MM.1S (cell line): ENCODE results near the gene KCTD10.

Source experiments
- DNase-seq: peaks from one replicate; pipeline ENCODE4 v3.0.0-alpha.2; 2015
- H2AFZ ChIP-seq: fragments of 300-600 bp; sonication (generic); 2 replicates; pipeline ENCODE4 v1.6.0; 2016; ENCODE audit warnings: antibody characterized with exemption, low read length
- H3F3A ChIP-seq: fragments of 300-600 bp; sonication (generic); 2 replicates; pipeline ENCODE4 v1.6.1; 2016; ENCODE audit warnings: mild to moderate bottlenecking, antibody characterized with exemption, low read length, moderate library complexity, mixed read lengths; ENCODE audit not compliant: insufficient read depth
- H3K27ac ChIP-seq: fragments of 300-600 bp; sonication (generic); 2 replicates; pipeline ENCODE4 v1.5.1; 2016; ENCODE audit warnings: mild to moderate bottlenecking, low read length
- H3K27me3 ChIP-seq: fragments of 300-600 bp; sonication (generic); replicated peaks from 2 replicates; pipeline ENCODE4 v1.6.0; 2016; ENCODE audit warnings: low read length; ENCODE audit not compliant: insufficient read depth
- H3K36me3 ChIP-seq: fragments of 300-600 bp; sonication (generic); replicated peaks from 2 replicates; pipeline ENCODE4 v1.6.1; 2016; ENCODE audit warnings: mild to moderate bottlenecking, low read length, mixed read lengths; ENCODE audit not compliant: insufficient read depth
- H3K4me1 ChIP-seq: fragments of 300-600 bp; sonication (generic); 2 replicates; pipeline ENCODE4 v1.6.1; 2016; ENCODE audit warnings: low read length, mixed read lengths
- H3K4me2 ChIP-seq: fragments of 300-600 bp; sonication (generic); 2 replicates; pipeline ENCODE4 v1.6.0; 2016; ENCODE audit warnings: low read depth, low read length
- H3K4me3 ChIP-seq: fragments of 300-600 bp; sonication (generic); 2 replicates; pipeline ENCODE4 v1.5.1; 2016; ENCODE audit warnings: low read length, mixed read lengths
- H3K79me2 ChIP-seq: fragments of 300-600 bp; sonication (generic); 2 replicates; pipeline ENCODE4 v1.6.1; 2016; ENCODE audit warnings: mixed run types, low read length, mixed read lengths
- H3K9ac ChIP-seq: fragments of 300-600 bp; sonication (generic); 2 replicates; pipeline ENCODE4 v1.6.1; 2016; ENCODE audit warnings: low read length, mixed read lengths
- H3K9me2 ChIP-seq: fragments of 300-600 bp; sonication (generic); replicated peaks from 2 replicates; pipeline ENCODE4 v1.6.1; 2016; ENCODE audit warnings: mild to moderate bottlenecking, low read length, mixed read lengths; ENCODE audit not compliant: insufficient read depth
- H3K9me3 ChIP-seq: fragments of 300-600 bp; sonication (generic); replicated peaks from 2 replicates; pipeline ENCODE4 v1.6.1; 2016; ENCODE audit warnings: mild to moderate bottlenecking, low read length, mixed read lengths; ENCODE audit not compliant: insufficient read depth
- H4K20me1 ChIP-seq: fragments of 300-600 bp; sonication (generic); 2 replicates; pipeline ENCODE4 v1.6.1; 2016; ENCODE audit warnings: mild to moderate bottlenecking, low read length, moderate library complexity, mixed read lengths; ENCODE audit not compliant: insufficient read depth
- EZH2 ChIP-seq: fragments of 300-600 bp; sonication (generic); optimal IDR thresholded peaks from 2 replicates; pipeline ENCODE3; 2017; ENCODE audit warnings: low read depth, mild to moderate bottlenecking, antibody characterized with exemption, low read length, mixed read lengths
- EZH2phosphoT487 ChIP-seq: fragments of 300-600 bp; sonication (generic); IDR thresholded peaks from 2 replicates; pipeline ENCODE4 v1.6.1; 2018; ENCODE audit warnings: antibody characterized with exemption, low read length
- TF ChIP-seq, protein P1 (sequence below): fragments of 300-600 bp; sonication (generic); IDR thresholded peaks from 2 replicates; pipeline ENCODE4 v1.5.1; 2016; ENCODE audit warnings: antibody characterized with exemption, low read length, mixed read lengths

Gene KCTD10

DNA sequence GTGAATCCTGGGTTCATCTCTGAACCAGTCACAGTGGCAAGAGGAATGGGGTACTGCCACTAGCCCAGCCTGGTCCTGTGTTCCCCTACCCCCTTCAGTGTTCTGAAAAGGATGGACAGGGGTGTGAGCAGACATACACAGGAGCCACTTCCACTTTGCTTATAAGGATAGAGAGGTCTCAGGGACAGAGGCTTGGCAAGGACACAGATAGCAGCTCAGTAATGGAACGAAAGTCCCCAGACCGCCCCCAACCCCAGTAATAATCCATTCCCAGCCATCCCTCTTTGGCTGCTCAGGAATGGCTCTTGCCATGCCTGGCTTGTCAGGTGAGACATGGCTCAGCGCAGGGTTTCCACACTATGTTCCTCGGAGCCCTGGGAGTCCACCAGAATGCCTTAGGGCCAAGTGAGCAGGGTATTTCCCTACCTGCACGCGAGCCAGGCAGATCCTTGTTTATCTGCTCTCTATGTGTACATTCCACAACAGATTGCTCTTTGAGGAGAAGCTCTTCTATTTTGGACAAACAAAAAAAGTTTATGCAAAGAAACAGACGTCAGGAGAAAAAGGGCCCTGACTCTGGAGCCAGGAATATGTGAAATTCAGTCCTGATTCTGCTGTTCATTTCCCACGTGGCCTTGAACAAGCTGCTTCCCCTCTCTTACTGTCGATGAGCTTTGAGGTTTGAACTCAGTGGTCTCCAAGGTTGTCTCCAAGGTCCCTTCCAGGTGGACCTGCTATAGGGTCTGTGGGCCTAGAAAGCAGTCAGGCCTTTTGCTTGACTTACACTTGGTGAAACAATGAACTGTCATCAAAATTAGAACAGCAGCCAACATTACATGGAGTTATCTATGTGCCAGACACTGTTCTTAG lies 10.3 kb upstream of the KCTD10 start:
- H3K4me2 ChIP-seq = no peak overlapping the region
- H3K27me3 ChIP-seq = no peaks in the 10 kb centered on the region
- TF ChIP-seq EZH2 (no peak), EZH2phosphoT487 (no peak)
- TF ChIP-seq, protein P1, sequence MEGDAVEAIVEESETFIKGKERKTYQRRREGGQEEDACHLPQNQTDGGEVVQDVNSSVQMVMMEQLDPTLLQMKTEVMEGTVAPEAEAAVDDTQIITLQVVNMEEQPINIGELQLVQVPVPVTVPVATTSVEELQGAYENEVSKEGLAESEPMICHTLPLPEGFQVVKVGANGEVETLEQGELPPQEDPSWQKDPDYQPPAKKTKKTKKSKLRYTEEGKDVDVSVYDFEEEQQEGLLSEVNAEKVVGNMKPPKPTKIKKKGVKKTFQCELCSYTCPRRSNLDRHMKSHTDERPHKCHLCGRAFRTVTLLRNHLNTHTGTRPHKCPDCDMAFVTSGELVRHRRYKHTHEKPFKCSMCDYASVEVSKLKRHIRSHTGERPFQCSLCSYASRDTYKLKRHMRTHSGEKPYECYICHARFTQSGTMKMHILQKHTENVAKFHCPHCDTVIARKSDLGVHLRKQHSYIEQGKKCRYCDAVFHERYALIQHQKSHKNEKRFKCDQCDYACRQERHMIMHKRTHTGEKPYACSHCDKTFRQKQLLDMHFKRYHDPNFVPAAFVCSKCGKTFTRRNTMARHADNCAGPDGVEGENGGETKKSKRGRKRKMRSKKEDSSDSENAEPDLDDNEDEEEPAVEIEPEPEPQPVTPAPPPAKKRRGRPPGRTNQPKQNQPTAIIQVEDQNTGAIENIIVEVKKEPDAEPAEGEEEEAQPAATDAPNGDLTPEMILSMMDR = no peak
- DNase-seq = no peak
- H3K36me3 ChIP-seq = no peaks in the 10 kb centered on the region
- no peak overlapping the region for H3K27ac ChIP-seq
- no peaks in the 10 kb centered on the region for H3K9me2 ChIP-seq
- H2AFZ ChIP-seq = no peak overlapping the region
- H4K20me1 ChIP-seq = no peaks in the 10 kb centered on the region
- no peaks in the 10 kb centered on the region for H3F3A ChIP-seq
- H3K79me2 ChIP-seq = no peaks in the 10 kb centered on the region
- no peaks in the 10 kb centered on the region for H3K4me1 ChIP-seq
- no peak overlapping the region for H3K9ac ChIP-seq
- no peaks in the 10 kb centered on the region for H3K9me3 ChIP-seq
- no peak overlapping the region for H3K4me3 ChIP-seq

DNA sequence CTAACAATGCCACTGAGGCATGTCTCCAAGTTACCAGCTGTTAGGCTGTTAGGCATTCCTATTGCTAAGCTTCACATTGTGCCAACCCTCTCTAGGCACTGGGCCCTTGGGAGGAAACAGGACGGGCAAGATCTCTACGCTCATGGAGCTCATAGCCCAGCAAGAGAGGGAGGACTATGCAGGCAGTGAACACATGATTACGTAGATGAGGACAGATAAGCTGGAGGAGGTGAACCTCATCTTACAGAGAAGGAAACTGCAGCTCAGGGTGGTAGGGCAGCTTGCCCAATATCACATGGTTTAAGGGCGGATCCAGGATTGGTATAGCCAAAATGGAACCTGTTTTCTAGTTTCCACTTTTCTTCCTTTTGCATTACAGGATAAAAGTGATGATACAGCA lies 8.1 kb upstream of the KCTD10 start:
- H3K4me3 ChIP-seq = no peak overlapping the region
- no peaks in the 10 kb centered on the region for H3K4me1 ChIP-seq
- no peaks in the 10 kb centered on the region for H3K9me3 ChIP-seq
- no peaks in the 10 kb centered on the region for H3K9me2 ChIP-seq
- H3K36me3 ChIP-seq = no peaks in the 10 kb centered on the region
- peaks cover 6% of the 10 kb centered on the region; the same call in 1 of the 2 replicates for H3K79me2 ChIP-seq
- TF ChIP-seq, protein P1 = no peak
- TF ChIP-seq EZH2phosphoT487 (no peak), EZH2 (no peak)
- H3K27ac ChIP-seq = no peak overlapping the region
- DNase-seq = no peak
- H3K9ac ChIP-seq = no peak overlapping the region
- no peaks in the 10 kb centered on the region for H4K20me1 ChIP-seq
- no peaks in the 10 kb centered on the region for H3K27me3 ChIP-seq
- no peak overlapping the region for H3K4me2 ChIP-seq
- H3F3A ChIP-seq = no peaks in the 10 kb centered on the region
- H2AFZ ChIP-seq = no peak overlapping the region

DNA sequence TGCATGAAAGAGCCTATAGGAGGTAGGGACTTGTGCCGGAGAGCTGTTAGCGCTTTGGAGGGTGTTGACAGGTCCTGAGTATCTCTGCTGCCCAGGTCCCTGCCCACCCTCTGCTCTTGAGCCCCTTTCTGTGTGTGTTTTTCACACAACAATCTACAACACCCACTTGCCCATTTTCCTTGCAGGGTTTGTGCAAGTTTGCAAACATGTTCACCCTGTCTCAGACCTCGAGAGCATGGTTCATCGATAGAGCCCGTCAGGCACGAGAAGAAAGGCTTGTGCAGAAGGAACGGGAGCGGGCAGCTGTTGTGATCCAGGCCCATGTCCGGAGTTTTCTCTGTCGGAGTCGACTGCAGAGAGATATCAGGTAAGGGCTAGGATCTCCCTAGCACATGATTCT lies 6.2 kb upstream of the KCTD10 start:
- no peaks in the 10 kb centered on the region for H4K20me1 ChIP-seq
- no peaks in the 10 kb centered on the region for H3K36me3 ChIP-seq
- no peak overlapping the region for H3K27ac ChIP-seq
- no peak for DNase-seq
- H3K4me3 ChIP-seq = no peak overlapping the region
- no peak overlapping the region for H2AFZ ChIP-seq
- no peaks in the 10 kb centered on the region for H3F3A ChIP-seq
- no peak for TF ChIP-seq EZH2phosphoT487
- H3K79me2 ChIP-seq = peaks cover 24% of the 10 kb centered on the region
- H3K9me2 ChIP-seq = no peaks in the 10 kb centered on the region
- H3K9ac ChIP-seq = no peak overlapping the region
- H3K4me1 ChIP-seq = no peaks in the 10 kb centered on the region
- no peak overlapping the region for H3K4me2 ChIP-seq
- H3K9me3 ChIP-seq = no peaks in the 10 kb centered on the region
- H3K27me3 ChIP-seq = no peaks in the 10 kb centered on the region

DNA sequence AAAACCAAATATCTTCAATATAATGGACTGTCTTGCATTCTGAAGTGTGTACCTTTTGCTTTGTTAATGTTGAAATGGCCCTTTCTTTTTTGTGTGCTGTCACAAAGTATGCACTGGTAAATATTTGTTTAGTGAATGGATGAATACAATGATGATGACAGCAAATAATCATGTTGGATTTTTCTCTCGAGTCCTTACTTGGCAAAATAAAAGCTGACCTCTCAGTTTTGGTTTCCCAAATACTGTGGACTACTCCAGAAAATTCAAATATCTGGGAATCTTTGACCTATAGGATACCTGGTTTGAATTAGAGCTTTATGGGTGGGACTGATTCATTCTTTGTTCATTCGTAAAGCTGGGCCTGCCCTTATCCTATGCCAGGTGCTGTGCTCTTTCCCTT lies 5.8 kb upstream of the KCTD10 start:
- no peak overlapping the region for H3K9ac ChIP-seq
- no peaks in the 10 kb centered on the region for H3K4me1 ChIP-seq
- no peaks in the 10 kb centered on the region for H3K36me3 ChIP-seq
- no peak overlapping the region for H3K27ac ChIP-seq
- no peak for DNase-seq
- no peak overlapping the region for H2AFZ ChIP-seq
- no peak overlapping the region for H3K4me3 ChIP-seq
- H3F3A ChIP-seq = no peaks in the 10 kb centered on the region
- H3K27me3 ChIP-seq = no peaks in the 10 kb centered on the region
- peaks cover 29% of the 10 kb centered on the region for H3K79me2 ChIP-seq
- no peak overlapping the region for H3K4me2 ChIP-seq
- TF ChIP-seq EZH2 (no peak), EZH2phosphoT487 (no peak)
- TF ChIP-seq, protein P1 = no peak
- H3K9me2 ChIP-seq = no peaks in the 10 kb centered on the region
- no peaks in the 10 kb centered on the region for H4K20me1 ChIP-seq
- no peaks in the 10 kb centered on the region for H3K9me3 ChIP-seq
